Neural progenitor cell (in vitro differentiated cells): ENCODE measurements around the gene SYNGR3. TPM values are rescaled to one million over a fixed set of nuclear protein-coding genes. Genes with fewer than 3 reads are reported as not detected.
A peak's percentile ranks its signal among the peaks of the same experiment; 100 is the strongest.

Experiments used
- DNase-seq: peaks from one replicate; pipeline ENCODE4 v3.0.0-alpha.2; 2016; ENCODE audit warnings: low spot score
- H2AFZ ChIP-seq: fragments of 200-600 bp; sonication (generic); replicated peaks from 2 replicates; pipeline ENCODE4 v1.6.1; 2016; ENCODE audit warnings: antibody characterized with exemption
- H3F3A ChIP-seq: fragments of 200-600 bp; sonication (generic); 2 replicates; pipeline ENCODE4 v1.6.1; 2016; ENCODE audit warnings: antibody characterized with exemption, low read depth
- H3K27ac ChIP-seq: fragments of 200-600 bp; sonication (generic); 2 replicates; pipeline ENCODE4 v1.5.1; 2016; ENCODE audit warnings: mild to moderate bottlenecking
- H3K27me3 ChIP-seq: fragments of 200-600 bp; sonication (generic); 2 replicates; pipeline ENCODE4 v1.6.1; 2016; ENCODE audit warnings: mild to moderate bottlenecking, moderate library complexity
- H3K36me3 ChIP-seq: fragments of 200-600 bp; sonication (generic); 2 replicates; pipeline ENCODE4 v1.5.1; 2016
- H3K4me1 ChIP-seq: fragments of 200-600 bp; sonication (generic); 2 replicates; pipeline ENCODE4 v1.6.1; 2016; ENCODE audit warnings: mixed run types
- H3K4me2 ChIP-seq: fragments of 200-600 bp; sonication (generic); 2 replicates; pipeline ENCODE4 v1.6.1; 2016
- H3K4me3 ChIP-seq: fragments of 200-600 bp; sonication (generic); 2 replicates; pipeline ENCODE4 v1.5.1; 2016
- H3K79me2 ChIP-seq: fragments of 200-600 bp; sonication (generic); 2 replicates; pipeline ENCODE4 v1.6.1; 2016; ENCODE audit warnings: low read depth
- H3K9ac ChIP-seq: fragments of 200-600 bp; sonication (generic); 2 replicates; pipeline ENCODE4 v1.6.1; 2016
- H3K9me3 ChIP-seq: fragments of 200-600 bp; sonication (generic); 2 replicates; pipeline ENCODE4 v1.5.1; 2016; ENCODE audit warnings: low read depth
- H4K20me1 ChIP-seq: fragments of 200-600 bp; sonication (generic); 2 replicates; pipeline ENCODE4 v1.6.1; 2016; ENCODE audit warnings: low read depth
- H3K27ac Mint-ChIP-seq: 3 replicates; pipeline ENCODE4 v1.8.0; 2021; ENCODE audit warnings: mixed read lengths
- H3K27me3 Mint-ChIP-seq: 2 replicates; pipeline ENCODE4 v1.8.0; 2022; ENCODE audit warnings: low read depth, mild to moderate bottlenecking, inconsistent platforms, moderate library complexity, mixed read lengths; ENCODE audit not compliant: insufficient read depth
- H3K36me3 Mint-ChIP-seq: 3 replicates; pipeline ENCODE4 v1.8.0; 2021; ENCODE audit warnings: mixed read lengths
- H3K4me1 Mint-ChIP-seq: 3 replicates; pipeline ENCODE4 v1.8.0; 2021; ENCODE audit warnings: mixed read lengths
- H3K4me3 Mint-ChIP-seq: 3 replicates; pipeline ENCODE4 v1.8.0; 2021; ENCODE audit warnings: mild to moderate bottlenecking, moderate library complexity, mixed read lengths
- H3K9me3 Mint-ChIP-seq: 3 replicates; pipeline ENCODE4 v1.8.0; 2020; ENCODE audit warnings: mixed read lengths
- EZH2 ChIP-seq: fragments of 200-600 bp; sonication (generic); IDR thresholded peaks from 2 replicates; pipeline ENCODE4 v1.6.1; 2017; ENCODE audit warnings: antibody characterized with exemption, mild to moderate bottlenecking, moderate library complexity
- EZH2phosphoT487 ChIP-seq: fragments of 200-600 bp; sonication (generic); IDR thresholded peaks from 2 replicates; pipeline ENCODE4 v1.6.1; 2017; ENCODE audit warnings: antibody characterized with exemption
- total RNA-seq: library from RNA; depleted of rRNA; stranded (reverse); fragments of >200 nt; gene quantifications from 2 replicates; pipeline ENCODE4 v1.2.3, GENCODE V29; 2015; ENCODE audit warnings: low replicate concordance
- TF ChIP-seq, protein P1 (sequence below): fragments of 200-600 bp; sonication (generic); IDR thresholded peaks from 2 replicates; pipeline ENCODE4 v1.5.1; 2017; ENCODE audit warnings: antibody characterized with exemption, mild to moderate bottlenecking

The SYNGR3 gene
- total RNA-seq, 1 donor from 2014 or later: 4.4 TPM

DNA sequence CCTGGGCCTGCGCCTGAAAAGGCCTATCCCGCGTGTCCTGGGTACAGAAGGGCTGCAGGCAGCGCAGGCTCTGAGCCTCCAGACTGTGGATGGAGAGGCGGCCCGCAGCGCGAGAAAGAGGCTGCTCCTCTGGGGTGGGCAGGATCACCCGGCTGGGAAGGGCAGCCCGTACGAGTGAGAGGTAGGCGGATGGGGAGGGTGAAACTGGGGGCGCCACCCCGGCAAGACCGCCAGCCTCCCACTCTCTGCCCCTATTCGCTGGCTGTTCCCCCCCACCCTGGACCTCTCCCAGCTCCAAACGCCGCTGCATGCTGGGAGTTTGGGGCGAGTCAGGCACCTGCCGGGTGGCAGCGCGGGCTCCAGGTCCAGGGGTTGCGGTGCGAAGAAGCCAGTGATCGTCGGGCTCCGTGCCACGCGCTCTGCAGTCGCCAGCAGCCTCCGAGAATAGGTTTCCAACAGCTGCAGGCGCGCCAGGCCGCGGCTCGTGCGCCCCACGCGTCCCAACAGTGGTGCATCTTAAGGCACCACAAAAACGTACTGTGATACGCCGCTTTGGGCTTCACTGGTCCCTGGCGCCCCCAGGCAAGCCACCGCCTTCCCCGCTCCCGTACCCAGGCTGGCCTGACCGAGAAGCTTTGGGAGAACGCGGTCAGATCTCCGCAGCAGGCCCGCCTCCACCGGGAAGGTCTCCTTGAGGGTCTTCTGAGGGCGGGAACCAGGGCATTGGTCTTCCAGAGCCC, 9.6 kb upstream of the SYNGR3 start:
- peak overlapping the region; percentile 25 for H3K4me3 ChIP-seq
- H4K20me1 ChIP-seq: peaks cover 44% of the 10 kb centered on the region
- H3K4me2 ChIP-seq: peak overlapping the region; percentile 77
- Mint-ChIP-seq H3K4me3 (no peak overlapping the region), H3K4me1 (peaks cover 23% of the 10 kb centered on the region), H3K27ac (no peak overlapping the region), H3K9me3 (no peaks in the 10 kb centered on the region), H3K27me3 (peaks cover 24% of the 10 kb centered on the region), H3K36me3 (no peaks in the 10 kb centered on the region)
- peaks cover 56% of the 10 kb centered on the region for H3K27me3 ChIP-seq
- TF ChIP-seq, protein P1, sequence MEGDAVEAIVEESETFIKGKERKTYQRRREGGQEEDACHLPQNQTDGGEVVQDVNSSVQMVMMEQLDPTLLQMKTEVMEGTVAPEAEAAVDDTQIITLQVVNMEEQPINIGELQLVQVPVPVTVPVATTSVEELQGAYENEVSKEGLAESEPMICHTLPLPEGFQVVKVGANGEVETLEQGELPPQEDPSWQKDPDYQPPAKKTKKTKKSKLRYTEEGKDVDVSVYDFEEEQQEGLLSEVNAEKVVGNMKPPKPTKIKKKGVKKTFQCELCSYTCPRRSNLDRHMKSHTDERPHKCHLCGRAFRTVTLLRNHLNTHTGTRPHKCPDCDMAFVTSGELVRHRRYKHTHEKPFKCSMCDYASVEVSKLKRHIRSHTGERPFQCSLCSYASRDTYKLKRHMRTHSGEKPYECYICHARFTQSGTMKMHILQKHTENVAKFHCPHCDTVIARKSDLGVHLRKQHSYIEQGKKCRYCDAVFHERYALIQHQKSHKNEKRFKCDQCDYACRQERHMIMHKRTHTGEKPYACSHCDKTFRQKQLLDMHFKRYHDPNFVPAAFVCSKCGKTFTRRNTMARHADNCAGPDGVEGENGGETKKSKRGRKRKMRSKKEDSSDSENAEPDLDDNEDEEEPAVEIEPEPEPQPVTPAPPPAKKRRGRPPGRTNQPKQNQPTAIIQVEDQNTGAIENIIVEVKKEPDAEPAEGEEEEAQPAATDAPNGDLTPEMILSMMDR: no peak
- TF ChIP-seq EZH2 (peak; percentile 79), EZH2phosphoT487 (peak; percentile 48)
- H3K9me3 ChIP-seq: no peaks in the 10 kb centered on the region
- no peak overlapping the region for H2AFZ ChIP-seq
- peaks cover 10% of the 10 kb centered on the region for H3K79me2 ChIP-seq
- H3K9ac ChIP-seq: no peak overlapping the region
- DNase-seq: peak; percentile 49
- no peaks in the 10 kb centered on the region for H3K36me3 ChIP-seq
- peaks cover 26% of the 10 kb centered on the region for H3F3A ChIP-seq
- no peak overlapping the region for H3K27ac ChIP-seq
- H3K4me1 ChIP-seq: peaks cover 36% of the 10 kb centered on the region

DNA sequence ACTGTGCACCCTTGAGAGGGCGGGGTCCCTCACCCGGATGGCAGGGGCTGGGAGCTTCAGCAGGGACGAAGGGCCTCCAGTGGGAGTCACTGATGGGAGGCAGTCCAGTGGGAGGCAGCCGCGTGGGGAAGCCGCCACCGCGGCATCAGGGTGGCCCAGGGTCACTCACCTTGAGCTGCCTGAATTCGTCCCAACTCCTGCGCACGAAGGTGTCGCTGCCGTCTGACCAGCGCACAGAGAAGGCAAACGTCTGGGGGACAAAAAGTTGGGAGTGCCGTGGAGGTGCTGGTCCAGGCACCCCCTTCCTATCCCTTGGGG, 9.0 kb upstream of the SYNGR3 start:
- H3K36me3 ChIP-seq: no peaks in the 10 kb centered on the region
- peaks cover 37% of the 10 kb centered on the region for H3K4me1 ChIP-seq
- H3K4me3 ChIP-seq: no peak overlapping the region
- no peak overlapping the region for H3K27ac ChIP-seq
- no peaks in the 10 kb centered on the region for H3K9me3 Mint-ChIP-seq
- peaks cover 24% of the 10 kb centered on the region for H3K4me1 Mint-ChIP-seq
- H3K79me2 ChIP-seq: peaks cover 14% of the 10 kb centered on the region
- H3K4me3 Mint-ChIP-seq: no peak overlapping the region
- H3K9ac ChIP-seq: no peak overlapping the region
- peaks cover 44% of the 10 kb centered on the region for H4K20me1 ChIP-seq
- no peaks in the 10 kb centered on the region for H3K36me3 Mint-ChIP-seq
- DNase-seq: no peak
- no peak overlapping the region for H2AFZ ChIP-seq
- peaks cover 26% of the 10 kb centered on the region for H3F3A ChIP-seq
- TF ChIP-seq EZH2: no peak
- TF ChIP-seq, protein P1: no peak
- TF ChIP-seq EZH2phosphoT487: no peak
- no peak overlapping the region for H3K27ac Mint-ChIP-seq
- H3K9me3 ChIP-seq: no peaks in the 10 kb centered on the region
- peak overlapping the region; percentile 77 for H3K4me2 ChIP-seq
- peaks cover 56% of the 10 kb centered on the region for H3K27me3 ChIP-seq
- peaks cover 24% of the 10 kb centered on the region for H3K27me3 Mint-ChIP-seq

DNA sequence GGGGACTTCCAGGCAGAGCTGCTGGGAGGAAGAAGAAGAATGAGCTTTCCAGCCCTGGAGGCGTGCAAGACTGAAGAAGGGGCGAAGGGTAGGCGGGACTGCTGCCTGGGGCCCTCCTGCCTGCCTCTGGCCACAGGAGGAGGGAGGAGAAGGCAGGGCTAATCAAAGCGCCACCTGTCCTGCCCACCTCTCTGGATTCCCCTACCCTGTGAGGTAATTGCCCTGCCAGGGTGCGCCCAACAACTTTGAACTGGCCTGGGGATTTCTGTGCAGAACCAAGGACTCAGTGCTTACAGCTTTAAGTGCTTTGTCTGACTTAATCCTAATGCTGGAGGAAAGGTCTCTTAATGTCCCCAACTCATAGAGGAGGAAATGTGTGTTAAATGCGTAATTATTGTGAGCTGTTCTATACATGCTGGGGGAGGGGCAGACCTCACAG, 8.4 kb upstream of the SYNGR3 start, which contains the start of gene NOXO1:
NOXO1 (minus strand) TSS at position 72 of the 439 bp plus-strand sequence. CDS start 290 bp downstream, outside the sequence.
- H3K27ac Mint-ChIP-seq: no peak within 1 kb of the TSS
- peaks cover 24% of the 10 kb centered on the region for H3K27me3 Mint-ChIP-seq
- H3K9me3 Mint-ChIP-seq: no peaks in the 10 kb centered on the region
- H3F3A ChIP-seq: peaks cover 26% of the 10 kb centered on the region
- H3K79me2 ChIP-seq: peaks cover 14% of the 10 kb centered on the region
- peak within 1 kb of the TSS; percentile 77 for H3K4me2 ChIP-seq
- H3K36me3 ChIP-seq: no peaks in the 10 kb centered on the region
- H4K20me1 ChIP-seq: peaks cover 44% of the 10 kb centered on the region
- H3K9me3 ChIP-seq: no peaks in the 10 kb centered on the region
- peak within 1 kb of the TSS; percentile 82 for H3K4me3 Mint-ChIP-seq
- TF ChIP-seq EZH2: no peak
- no peak for TF ChIP-seq EZH2phosphoT487
- TF ChIP-seq, protein P1: no peak
- no peak within 1 kb of the TSS for H3K4me3 ChIP-seq
- peaks cover 56% of the 10 kb centered on the region for H3K27me3 ChIP-seq
- H3K4me1 Mint-ChIP-seq: peaks cover 24% of the 10 kb centered on the region
- no peak within 1 kb of the TSS for H3K27ac ChIP-seq
- no peak within 1 kb of the TSS for H3K9ac ChIP-seq
- peaks cover 37% of the 10 kb centered on the region for H3K4me1 ChIP-seq
- no peak within 1 kb of the TSS for H2AFZ ChIP-seq
- H3K36me3 Mint-ChIP-seq: peaks cover 2% of the 10 kb centered on the region
- no peak for DNase-seq
